Epithelial cell of proximal tubule (primary cell): ENCODE data around the gene CDH22. TPM values are rescaled to one million over a fixed set of nuclear protein-coding genes. Genes with fewer than 3 reads are reported as not detected.

Experiments
- DNase-seq: peaks from one replicate; pipeline ENCODE4 v3.0.0-alpha.2; 2011; ENCODE audit warnings: low read depth
- H3K4me3 ChIP-seq: 2 replicates; pipeline ENCODE4 v1.5.1; 2011; ENCODE audit warnings: low read depth, mild to moderate bottlenecking, low read length
- CTCF ChIP-seq: conservative IDR thresholded peaks from 2 replicates; pipeline ENCODE4 v1.5.1; 2012; ENCODE audit warnings: low read depth, mild to moderate bottlenecking, low read length
- total RNA-seq: library from RNA; depleted of rRNA; stranded (reverse); fragments of >200 nt; gene quantifications from 2 replicates; pipeline ENCODE4 v1.2.3, GENCODE V29; 2015

CDH22 gene
- total RNA-seq, 1 donor from 2014 or later = not detected

DNA sequence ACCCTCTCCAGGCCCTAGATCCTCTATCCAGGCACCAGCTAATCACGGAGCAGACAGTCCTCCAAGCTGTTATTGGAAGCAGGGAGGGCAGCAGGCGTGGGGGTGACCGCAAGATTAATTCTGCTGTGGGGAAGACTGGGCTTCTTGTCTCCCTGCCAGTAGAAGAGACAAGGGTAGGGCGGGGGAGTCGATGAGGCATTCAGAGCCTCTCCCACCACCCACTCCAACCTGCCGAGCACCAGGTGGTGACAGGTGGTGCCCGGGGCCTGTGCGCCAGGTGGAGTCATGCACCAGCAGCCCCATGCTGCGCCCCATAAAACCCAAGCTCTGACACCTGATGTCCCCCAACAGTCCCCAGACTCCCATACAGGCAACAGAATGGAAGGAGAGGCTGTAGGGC, 89.6 kb downstream of the CDH22 start:
- no peak overlapping the region for H3K4me3 ChIP-seq
- TF ChIP-seq CTCF = no peak
- no peak for DNase-seq

- no peak overlapping the region for H3K4me3 ChIP-seq
- no peak for DNase-seq
- TF ChIP-seq CTCF = no peak
These were observed 90.7 kb downstream of the CDH22 start for GRCh38 chr20:46217583-46217982.

DNA sequence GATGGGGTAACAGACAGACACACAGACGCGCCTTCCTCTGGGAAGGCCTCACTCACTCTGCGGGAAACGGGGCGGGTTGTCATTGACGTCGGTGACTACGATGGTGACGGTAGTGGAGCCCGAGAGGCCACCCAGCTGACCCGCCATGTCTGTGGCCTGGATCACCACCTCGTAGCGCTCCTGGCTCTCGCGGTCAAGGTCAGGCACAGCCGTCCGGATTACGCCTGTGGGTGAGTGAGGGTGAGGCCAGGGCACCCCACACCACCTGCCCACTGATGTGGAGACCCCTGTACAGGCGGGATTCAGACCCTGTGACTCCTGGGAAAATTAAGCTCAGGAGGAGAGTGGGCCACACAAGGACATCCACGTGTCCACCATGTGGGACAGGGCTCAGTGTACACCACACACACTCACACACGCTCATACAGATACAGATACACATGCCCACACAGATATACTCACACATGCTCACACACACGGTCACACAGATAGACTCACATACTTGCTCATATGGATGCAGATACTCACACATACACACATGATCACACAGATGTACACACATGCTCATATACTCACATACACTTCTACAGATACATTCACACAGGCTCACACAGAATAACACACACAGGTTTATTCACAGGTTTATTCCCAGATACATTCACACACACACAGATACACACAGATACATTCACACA, 91.4 kb downstream of the CDH22 start:
- TF ChIP-seq CTCF = no peak
- H3K4me3 ChIP-seq = no peak overlapping the region
- DNase-seq = no peak

GRCh38 chr20:46215913-46216707, 92.2 kb downstream of the CDH22 start:
- TF ChIP-seq CTCF = no peak
- DNase-seq = no peak

GRCh38 chr20:46214824-46215488, 93.3 kb downstream of the CDH22 start:
- TF ChIP-seq CTCF = no peak
- DNase-seq = no peak

More at GRCh38 chr20:46215913-46216707, 92.2 kb downstream of the CDH22 start:
- no peak overlapping the region for H3K4me3 ChIP-seq

GRCh38 chr20:46213946-46214823, 94.1 kb downstream of the CDH22 start:
- TF ChIP-seq CTCF = no peak
- no peak for DNase-seq

More at GRCh38 chr20:46214824-46215488, 93.3 kb downstream of the CDH22 start:
- no peak overlapping the region for H3K4me3 ChIP-seq

More at GRCh38 chr20:46213946-46214823, 94.1 kb downstream of the CDH22 start:
- no peak overlapping the region for H3K4me3 ChIP-seq
